A549 (cell line): Measurements from ENCODE around the gene CRYGC.

Experiments
- CBX2 ChIP-seq: fragments of 200-600 bp; sonication (generic); IDR thresholded peaks from 2 replicates; pipeline ENCODE4 v1.6.1; 2016; ENCODE audit warnings: low read depth, mild to moderate bottlenecking, borderline replicate concordance
- EP300 ChIP-seq, 2 experiments: fragments of >200 bp; sonication (Bioruptor Twin); formaldehyde crosslinking; IDR thresholded peaks; 2 replicates in 1 of 2; 3 replicates in 1 of 2; pipeline ENCODE4 v1.6.1; 2016 to 2017
- POLR2A ChIP-seq: IDR thresholded peaks from 2 replicates; pipeline ENCODE4 v1.6.1; 2012; ENCODE audit warnings: mild to moderate bottlenecking, low read length
- RAD21 ChIP-seq, 2 experiments: fragments of >200 bp in 1 of 2; sonication (Bioruptor Twin) in 1 of 2; formaldehyde crosslinking in 1 of 2; IDR thresholded peaks in 1 of 2; conservative IDR thresholded peaks in 1 of 2; 2 replicates in 1 of 2; 3 replicates in 1 of 2; pipeline ENCODE4 v1.6.1; 2012 to 2018; ENCODE audit warnings: inconsistent platforms in 1 of 2
- RFX5 ChIP-seq: fragments of 450-650 bp; IDR thresholded peaks from 2 replicates; pipeline ENCODE4 v1.7.1; 2014; ENCODE audit warnings: antibody characterized with exemption, mild to moderate bottlenecking, moderate library complexity
- TF ChIP-seq, protein P1 (sequence below): IDR thresholded peaks from 2 replicates; pipeline ENCODE4 v1.6.1; 2012
- TF ChIP-seq, protein P2 (sequence below): fragments of >200 bp; sonication (Bioruptor Twin); formaldehyde crosslinking; IDR thresholded peaks from 3 replicates; pipeline ENCODE4 v1.5.1; 2016
- TF ChIP-seq, protein P3 (sequence below): fragments of 150-350 bp; IDR thresholded peaks from 2 replicates; pipeline ENCODE4 v1.6.1; 2014; ENCODE audit warnings: low read depth, mild to moderate bottlenecking, low read length

DNA sequence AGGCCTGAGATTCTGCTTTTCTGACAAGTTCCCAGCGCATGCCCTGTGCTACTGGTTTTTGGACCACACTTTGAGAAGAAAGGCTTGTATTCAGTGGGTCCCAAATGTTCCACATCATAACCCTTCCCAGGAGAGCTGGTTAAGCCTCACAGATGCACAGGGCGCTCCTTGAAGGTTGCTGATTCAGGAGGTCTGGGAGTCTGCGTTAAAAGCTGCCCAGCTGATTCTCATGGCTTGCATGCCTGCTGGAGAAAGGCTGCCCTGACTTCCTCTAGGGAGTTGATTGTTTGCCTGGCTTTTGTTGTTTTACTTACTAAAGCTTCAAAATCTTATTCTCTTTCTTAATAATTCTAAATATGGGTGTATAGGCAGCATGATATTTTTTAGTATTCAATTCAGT, 26.0 kb downstream of the CRYGC start:
- TF ChIP-seq, protein P1, sequence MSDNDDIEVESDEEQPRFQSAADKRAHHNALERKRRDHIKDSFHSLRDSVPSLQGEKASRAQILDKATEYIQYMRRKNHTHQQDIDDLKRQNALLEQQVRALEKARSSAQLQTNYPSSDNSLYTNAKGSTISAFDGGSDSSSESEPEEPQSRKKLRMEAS: no peak
- no peak for TF ChIP-seq EP300 (IDR thresholded peaks at IDR 0.05)
- TF ChIP-seq, protein P2, sequence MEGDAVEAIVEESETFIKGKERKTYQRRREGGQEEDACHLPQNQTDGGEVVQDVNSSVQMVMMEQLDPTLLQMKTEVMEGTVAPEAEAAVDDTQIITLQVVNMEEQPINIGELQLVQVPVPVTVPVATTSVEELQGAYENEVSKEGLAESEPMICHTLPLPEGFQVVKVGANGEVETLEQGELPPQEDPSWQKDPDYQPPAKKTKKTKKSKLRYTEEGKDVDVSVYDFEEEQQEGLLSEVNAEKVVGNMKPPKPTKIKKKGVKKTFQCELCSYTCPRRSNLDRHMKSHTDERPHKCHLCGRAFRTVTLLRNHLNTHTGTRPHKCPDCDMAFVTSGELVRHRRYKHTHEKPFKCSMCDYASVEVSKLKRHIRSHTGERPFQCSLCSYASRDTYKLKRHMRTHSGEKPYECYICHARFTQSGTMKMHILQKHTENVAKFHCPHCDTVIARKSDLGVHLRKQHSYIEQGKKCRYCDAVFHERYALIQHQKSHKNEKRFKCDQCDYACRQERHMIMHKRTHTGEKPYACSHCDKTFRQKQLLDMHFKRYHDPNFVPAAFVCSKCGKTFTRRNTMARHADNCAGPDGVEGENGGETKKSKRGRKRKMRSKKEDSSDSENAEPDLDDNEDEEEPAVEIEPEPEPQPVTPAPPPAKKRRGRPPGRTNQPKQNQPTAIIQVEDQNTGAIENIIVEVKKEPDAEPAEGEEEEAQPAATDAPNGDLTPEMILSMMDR: no peak
- no peak for TF ChIP-seq RAD21 (conservative IDR thresholded peaks at IDR 0.05 in 1 of 2, IDR thresholded peaks at IDR 0.05 in 1 of 2)
- TF ChIP-seq, protein P3, sequence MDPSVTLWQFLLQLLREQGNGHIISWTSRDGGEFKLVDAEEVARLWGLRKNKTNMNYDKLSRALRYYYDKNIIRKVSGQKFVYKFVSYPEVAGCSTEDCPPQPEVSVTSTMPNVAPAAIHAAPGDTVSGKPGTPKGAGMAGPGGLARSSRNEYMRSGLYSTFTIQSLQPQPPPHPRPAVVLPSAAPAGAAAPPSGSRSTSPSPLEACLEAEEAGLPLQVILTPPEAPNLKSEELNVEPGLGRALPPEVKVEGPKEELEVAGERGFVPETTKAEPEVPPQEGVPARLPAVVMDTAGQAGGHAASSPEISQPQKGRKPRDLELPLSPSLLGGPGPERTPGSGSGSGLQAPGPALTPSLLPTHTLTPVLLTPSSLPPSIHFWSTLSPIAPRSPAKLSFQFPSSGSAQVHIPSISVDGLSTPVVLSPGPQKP: no peak
- no peak for TF ChIP-seq POLR2A
- no peak for TF ChIP-seq CBX2
- TF ChIP-seq RFX5: no peak
